Pancreas (tissue), 10 donors: ENCODE results near the gene PKP4. TPM values are rescaled to one million over a fixed set of nuclear protein-coding genes. Genes with fewer than 3 reads are reported as not detected.
A peak's percentile ranks its signal among the peaks of the same experiment; 100 is the strongest.

Source experiments
- ATAC-seq, 4 donors: fragments of 200-7000 bp; cut with Tn5 transposase; one replicate each; pipeline versions ENCODE4 v1.8.0 to v1.9.1; 2020; ENCODE audit warnings: mild to moderate bottlenecking in 4 of 4, moderate library complexity in 4 of 4
- DNase-seq, 6 donors: peaks; one replicate each; pipeline ENCODE4 v3.0.0-alpha.2; 2020
- FAIRE-seq: peaks from 2 replicates; lab custom pipeline; 2012; peaks lifted over from hg19 to GRCh38; lab: Jason Lieb, UNC
- H3K27ac ChIP-seq, 4 donors: fragments of 200-600 bp; sonication (generic); 1 replicate in 3 of 4; 2 replicates in 1 of 4; pipeline versions ENCODE4 v1.5.0 to v1.8.0; 2020
- H3K27me3 ChIP-seq, 4 donors: fragments of 200-600 bp; one replicate each; pipeline ENCODE4 v1.8.0; 2021
- H3K36me3 ChIP-seq, 3 donors: fragments of 200-600 bp; sonication (generic) in 1 of 3; one replicate each; pipeline versions ENCODE4 v1.5.0 to v1.8.0; 2020 to 2021
- H3K4me1 ChIP-seq, 3 donors: fragments of 200-600 bp; one replicate each; pipeline ENCODE4 v1.8.0; 2021
- H3K4me3 ChIP-seq, 4 donors: fragments of 200-600 bp; sonication (generic) in 2 of 4; one replicate each; pipeline versions ENCODE4 v1.5.0 to v1.8.0; 2020 to 2021
- H3K9me3 ChIP-seq, 4 donors: fragments of 200-600 bp; one replicate each; pipeline ENCODE4 v1.8.0; 2021
- WGBS, 2 donors: extraction: QIAGEN DNeasy Blood & Tissue Kit; methylation state at CpG; one replicate each; pipeline ENCODE4 v1.1.7; 2013; 5-methylcytosine and 5-hydroxymethylcytosine counted together
- intact Hi-C, 3 donors: fragments of 100-400 bp; cut with DNase I; formaldehyde crosslinking; loops; one replicate each; pipeline versions ENCODE4 v1.11.1 to v1.14.2; 2022
- polyA plus RNA-seq, 2 donors: library from polyadenylated mRNA; stranded (reverse); fragments of 200-250 nt; gene quantifications; one replicate each; pipeline ENCODE4 v1.2.3, GENCODE V29; 2013
- total RNA-seq, 6 donors: library from RNA; stranded (reverse); fragmentation: NEBNext Ultra II Directional in 4 of 6; extraction: Animal tissue kit (Norgen Biotek cat#: 25700) in 4 of 6; gene quantifications; one replicate each; pipeline versions ENCODE4 v1.2.1 to v1.2.4, GENCODE V29; 2021 to 2023
- TF ChIP-seq, protein P1 (sequence below), 4 donors: fragments of 200-600 bp; sonication (generic) in 3 of 4; IDR thresholded peaks; one replicate each; pipeline versions ENCODE4 v1.5.0 to v1.8.0; 2021; ENCODE audit warnings: antibody characterized with exemption in 4 of 4
- donor health status: healthy with polysubstance abuse.
- donor health status: DM: no; HTN: no; CAD: no; lungs with moderate emphysema.
- donor health status: DM: no; HTN: no; CAD: no.
- donor health status: control.
- donor health status: control.
- donor health status: Bipolar disorder and iron deficiency.
- donor health status: DM: yes; HTN: yes; CAD: no.
- donor health status: DM: no; HTN: no; CAD: no.
- donor health status: DM: no; HTN: no; CAD: no.
- donor health status: DM: yes; HTN: yes; CAD: no.

The PKP4 gene
- total and polyA plus RNA-seq, 8 donors: 20.4 to 46.2 (median 28.8) TPM

DNA sequence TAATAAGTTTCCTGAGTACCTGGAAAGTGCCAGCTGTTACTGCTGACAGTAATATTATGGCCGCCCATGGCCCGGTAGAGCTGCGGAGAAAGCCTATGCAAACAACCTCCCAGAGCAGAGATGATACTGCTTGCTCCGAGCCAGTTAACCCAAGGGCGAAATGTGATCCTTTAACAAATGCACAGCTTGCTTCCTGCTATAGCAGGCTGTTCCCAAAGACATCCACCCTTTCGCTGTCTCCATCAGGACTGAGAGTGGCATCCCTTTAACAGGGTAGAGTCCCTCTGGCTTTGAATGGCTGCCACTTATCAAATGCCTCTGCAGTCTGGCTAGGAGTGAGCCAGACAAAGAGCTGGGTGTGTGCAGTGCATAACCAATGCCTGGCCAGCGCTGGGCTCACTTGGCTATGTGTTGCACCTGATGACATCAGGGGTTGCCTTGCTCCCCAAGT lies 268.7 kb downstream of the PKP4 start:
- H3K36me3 ChIP-seq: no peaks in the 10 kb centered on the region
- DNase-seq (no peak), ATAC-seq (peak in 3 of 4 donors; percentile 7 to 45 (median 23)), FAIRE-seq (no peak)
- no peak overlapping the region for H3K27ac ChIP-seq
- H3K4me1 ChIP-seq: peaks cover 0 to 6% (median 5%) of the 10 kb centered on the region in 3 donors
- H3K4me3 ChIP-seq: no peak overlapping the region
- intact Hi-C loops: no loop called here
- no peaks in the 10 kb centered on the region for H3K9me3 ChIP-seq
- H3K27me3 ChIP-seq: no peaks in the 10 kb centered on the region
- 52 to 56% methylated on average over 7 of the region's 7 CpGs for WGBS, 2 donors
- TF ChIP-seq, protein P1, sequence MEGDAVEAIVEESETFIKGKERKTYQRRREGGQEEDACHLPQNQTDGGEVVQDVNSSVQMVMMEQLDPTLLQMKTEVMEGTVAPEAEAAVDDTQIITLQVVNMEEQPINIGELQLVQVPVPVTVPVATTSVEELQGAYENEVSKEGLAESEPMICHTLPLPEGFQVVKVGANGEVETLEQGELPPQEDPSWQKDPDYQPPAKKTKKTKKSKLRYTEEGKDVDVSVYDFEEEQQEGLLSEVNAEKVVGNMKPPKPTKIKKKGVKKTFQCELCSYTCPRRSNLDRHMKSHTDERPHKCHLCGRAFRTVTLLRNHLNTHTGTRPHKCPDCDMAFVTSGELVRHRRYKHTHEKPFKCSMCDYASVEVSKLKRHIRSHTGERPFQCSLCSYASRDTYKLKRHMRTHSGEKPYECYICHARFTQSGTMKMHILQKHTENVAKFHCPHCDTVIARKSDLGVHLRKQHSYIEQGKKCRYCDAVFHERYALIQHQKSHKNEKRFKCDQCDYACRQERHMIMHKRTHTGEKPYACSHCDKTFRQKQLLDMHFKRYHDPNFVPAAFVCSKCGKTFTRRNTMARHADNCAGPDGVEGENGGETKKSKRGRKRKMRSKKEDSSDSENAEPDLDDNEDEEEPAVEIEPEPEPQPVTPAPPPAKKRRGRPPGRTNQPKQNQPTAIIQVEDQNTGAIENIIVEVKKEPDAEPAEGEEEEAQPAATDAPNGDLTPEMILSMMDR (IDR thresholded peaks at IDR 0.05): no peak

DNA sequence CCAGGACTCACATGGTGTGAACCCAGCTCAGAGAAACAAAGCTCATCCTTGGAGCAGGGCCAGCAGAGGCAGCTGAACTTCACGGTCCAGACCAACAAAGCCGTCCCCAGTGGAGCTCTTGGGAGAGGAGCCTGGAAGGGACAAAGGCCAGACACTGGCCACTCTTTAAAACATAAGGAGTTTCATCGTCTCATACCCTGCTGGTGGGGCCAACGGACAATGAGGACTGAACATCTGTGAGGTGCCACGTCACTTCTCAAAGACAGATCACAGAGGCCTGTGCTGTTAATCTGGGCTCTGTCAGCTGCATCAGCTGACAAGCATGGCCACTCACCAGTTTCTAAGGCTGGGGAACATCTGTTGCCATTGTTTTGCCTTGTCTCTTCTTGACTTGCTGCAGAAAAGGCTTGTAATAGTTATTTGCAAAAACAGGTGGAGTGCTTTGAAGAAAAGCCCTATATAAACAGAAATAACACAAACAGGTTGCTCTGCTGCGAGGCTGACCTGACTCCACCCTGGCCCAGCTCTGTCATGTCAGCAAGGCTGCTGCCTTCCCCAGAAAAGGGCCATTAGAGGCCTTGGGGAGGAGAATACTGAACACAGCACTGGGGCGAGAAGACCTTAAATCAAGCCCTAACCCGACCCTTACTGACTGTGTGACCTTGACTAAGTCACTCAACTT lies 270.3 kb downstream of the PKP4 start:
- H3K27me3 ChIP-seq: no peaks in the 10 kb centered on the region
- intact Hi-C loops: no loop called here
- no peaks in the 10 kb centered on the region for H3K36me3 ChIP-seq
- TF ChIP-seq, protein P1 (IDR thresholded peaks at IDR 0.05): no peak
- no peak overlapping the region for H3K4me3 ChIP-seq
- no peaks in the 10 kb centered on the region for H3K9me3 ChIP-seq
- H3K27ac ChIP-seq: no peak overlapping the region
- ATAC-seq: no peak
- 76 to 81% methylated on average over 8 of the region's 8 CpGs for WGBS, 2 donors
- H3K4me1 ChIP-seq: peaks cover 0 to 6% (median 5%) of the 10 kb centered on the region in 3 donors
- no peak for DNase-seq
- no peak for FAIRE-seq

DNA sequence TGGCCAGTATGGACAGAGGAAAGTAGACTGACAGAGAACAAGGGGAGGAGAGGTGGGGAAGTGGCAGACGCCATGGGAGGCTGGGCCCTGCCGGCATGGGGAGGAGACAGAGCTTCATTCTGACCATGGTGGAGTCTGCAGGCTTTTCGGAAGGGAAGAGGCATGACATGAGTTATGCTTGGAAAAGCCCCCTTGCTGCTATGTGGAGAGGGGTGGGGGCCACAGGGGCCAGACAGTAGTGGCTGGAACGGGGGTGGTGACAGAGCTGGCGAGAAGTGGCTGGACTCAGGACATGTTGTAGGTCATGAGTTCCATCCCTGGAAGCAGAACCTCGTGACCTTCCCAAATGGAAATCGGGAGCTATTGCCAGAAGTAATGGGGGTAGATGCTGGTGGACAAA lies 271.7 kb downstream of the PKP4 start:
- H3K4me3 ChIP-seq: no peak overlapping the region
- no peak overlapping the region for H3K27ac ChIP-seq
- no peaks in the 10 kb centered on the region for H3K27me3 ChIP-seq
- FAIRE-seq (no peak), ATAC-seq (no peak), DNase-seq (no peak)
- H3K36me3 ChIP-seq: no peaks in the 10 kb centered on the region
- no peaks in the 10 kb centered on the region for H3K9me3 ChIP-seq
- intact Hi-C loops: no loop called here
- TF ChIP-seq, protein P1 (IDR thresholded peaks at IDR 0.05): no peak
- 78 to 86% methylated on average over 7 of the region's 7 CpGs for WGBS, 2 donors
- peaks cover 0 to 6% (median 5%) of the 10 kb centered on the region in 3 donors for H3K4me1 ChIP-seq

DNA sequence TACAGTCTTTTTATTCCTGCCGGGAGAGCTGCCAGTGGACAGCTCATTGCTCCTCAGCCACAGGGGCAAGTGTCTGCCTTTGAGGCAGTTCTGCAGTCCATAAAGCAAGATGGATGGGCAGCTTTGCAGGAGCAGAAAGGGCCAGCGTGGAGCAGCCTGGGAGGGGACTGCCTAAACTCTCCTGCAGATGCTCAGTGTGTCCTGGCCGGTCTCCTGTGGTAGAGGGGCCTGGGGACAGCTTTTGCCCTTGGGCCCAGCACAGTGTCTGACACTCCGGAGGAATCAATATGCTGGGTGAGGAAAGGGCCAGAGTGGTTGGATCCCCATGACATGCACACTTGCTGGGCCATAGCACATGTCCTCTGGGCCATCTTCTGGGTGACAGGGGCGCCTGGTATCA lies 272.7 kb downstream of the PKP4 start:
- no peak for FAIRE-seq
- no peaks in the 10 kb centered on the region for H3K9me3 ChIP-seq
- no peak overlapping the region for H3K27ac ChIP-seq
- peaks cover 0 to 6% (median 3%) of the 10 kb centered on the region in 3 donors for H3K4me1 ChIP-seq
- TF ChIP-seq, protein P1 (IDR thresholded peaks at IDR 0.05): no peak
- DNase-seq: no peak
- no peaks in the 10 kb centered on the region for H3K36me3 ChIP-seq
- intact Hi-C loops: no loop called here
- no peak overlapping the region for H3K4me3 ChIP-seq
- WGBS, 2 donors: 85 to 91% methylated on average over 5 of the region's 5 CpGs
- ATAC-seq: no peak
- no peaks in the 10 kb centered on the region for H3K27me3 ChIP-seq
